ENCODE results near the gene PDE4A.

DNA sequence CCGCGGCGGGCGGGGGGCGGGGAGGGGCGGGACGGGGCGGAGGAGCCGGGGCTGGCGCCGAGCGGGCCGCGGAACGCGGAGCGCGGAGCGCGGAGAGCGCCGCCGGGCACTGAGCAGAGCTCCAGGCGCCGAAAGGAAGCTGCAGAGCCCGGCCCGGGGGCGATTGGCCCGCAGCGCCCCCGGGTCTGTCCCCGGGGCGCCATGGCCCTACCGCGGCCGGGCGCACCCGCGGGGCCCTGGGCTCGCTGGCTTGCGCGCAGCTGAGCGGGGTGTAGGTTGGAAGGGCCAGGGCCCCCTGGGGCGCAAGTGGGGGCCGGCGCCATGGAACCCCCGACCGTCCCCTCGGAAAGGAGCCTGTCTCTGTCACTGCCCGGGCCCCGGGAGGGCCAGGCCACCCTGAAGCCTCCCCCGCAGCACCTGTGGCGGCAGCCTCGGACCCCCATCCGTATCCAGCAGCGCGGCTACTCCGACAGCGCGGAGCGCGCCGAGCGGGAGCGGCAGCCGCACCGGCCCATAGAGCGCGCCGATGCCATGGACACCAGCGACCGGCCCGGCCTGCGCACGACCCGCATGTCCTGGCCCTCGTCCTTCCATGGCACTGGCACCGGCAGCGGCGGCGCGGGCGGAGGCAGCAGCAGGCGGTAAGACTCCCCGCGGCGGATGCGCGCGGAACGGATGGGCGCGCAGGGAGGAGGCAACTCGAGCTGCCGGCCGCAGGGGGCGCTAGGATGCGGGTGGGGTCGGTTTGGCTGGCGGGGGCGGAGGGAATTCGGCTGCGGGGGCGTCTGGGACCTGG lies at the start of gene PDE4A:
- TF ChIP-seq, protein P1, sequence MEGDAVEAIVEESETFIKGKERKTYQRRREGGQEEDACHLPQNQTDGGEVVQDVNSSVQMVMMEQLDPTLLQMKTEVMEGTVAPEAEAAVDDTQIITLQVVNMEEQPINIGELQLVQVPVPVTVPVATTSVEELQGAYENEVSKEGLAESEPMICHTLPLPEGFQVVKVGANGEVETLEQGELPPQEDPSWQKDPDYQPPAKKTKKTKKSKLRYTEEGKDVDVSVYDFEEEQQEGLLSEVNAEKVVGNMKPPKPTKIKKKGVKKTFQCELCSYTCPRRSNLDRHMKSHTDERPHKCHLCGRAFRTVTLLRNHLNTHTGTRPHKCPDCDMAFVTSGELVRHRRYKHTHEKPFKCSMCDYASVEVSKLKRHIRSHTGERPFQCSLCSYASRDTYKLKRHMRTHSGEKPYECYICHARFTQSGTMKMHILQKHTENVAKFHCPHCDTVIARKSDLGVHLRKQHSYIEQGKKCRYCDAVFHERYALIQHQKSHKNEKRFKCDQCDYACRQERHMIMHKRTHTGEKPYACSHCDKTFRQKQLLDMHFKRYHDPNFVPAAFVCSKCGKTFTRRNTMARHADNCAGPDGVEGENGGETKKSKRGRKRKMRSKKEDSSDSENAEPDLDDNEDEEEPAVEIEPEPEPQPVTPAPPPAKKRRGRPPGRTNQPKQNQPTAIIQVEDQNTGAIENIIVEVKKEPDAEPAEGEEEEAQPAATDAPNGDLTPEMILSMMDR (IDR thresholded peaks at IDR 0.05) = peak in 3 of 6 experiments; percentile 8 to 28 (median 21)
- TF ChIP-seq POLR2A (IDR thresholded peaks at IDR 0.05) = no peak
